Loucy (cell line): ENCODE results near the gene ADIPOR2.

ENCODE experiments used
- H2AFZ ChIP-seq: fragments of 200-600 bp; sonication (generic); 2 replicates; pipeline ENCODE4 v1.6.0; 2016; ENCODE audit warnings: antibody characterized with exemption, mild to moderate bottlenecking, low read length, moderate library complexity
- H3F3A ChIP-seq: fragments of 200-600 bp; 2 replicates; pipeline ENCODE4 v1.6.0; 2016; ENCODE audit warnings: antibody characterized with exemption, low read depth, mild to moderate bottlenecking
- H3K27me3 ChIP-seq: fragments of 200-600 bp; sonication (generic); 2 replicates; pipeline ENCODE4 v1.6.1; 2014; ENCODE audit warnings: low read length, mild to moderate bottlenecking; ENCODE audit not compliant: insufficient read depth, poor library complexity, severe bottlenecking
- H3K36me3 ChIP-seq: fragments of 200-600 bp; sonication (generic); 2 replicates; pipeline ENCODE4 v1.6.1; 2016; ENCODE audit warnings: low read length; ENCODE audit not compliant: insufficient read depth
- H3K4me1 ChIP-seq: fragments of 200-600 bp; sonication (generic); 2 replicates; pipeline ENCODE4 v1.5.1; 2014; ENCODE audit warnings: low read length, mild to moderate bottlenecking; ENCODE audit not compliant: insufficient read depth, poor library complexity, severe bottlenecking
- H3K4me2 ChIP-seq: fragments of 200-600 bp; sonication (generic); 2 replicates; pipeline ENCODE4 v1.6.0; 2014; ENCODE audit warnings: antibody characterized with exemption, low read length, low read depth, mild to moderate bottlenecking; ENCODE audit not compliant: poor library complexity, severe bottlenecking
- H3K4me3 ChIP-seq: fragments of 200-600 bp; sonication (generic); 2 replicates; pipeline ENCODE4 v1.5.1; 2014; ENCODE audit warnings: low read length, mild to moderate bottlenecking, mixed read lengths; ENCODE audit not compliant: poor library complexity, severe bottlenecking
- H3K79me2 ChIP-seq: fragments of 200-600 bp; sonication (generic); 2 replicates; pipeline ENCODE4 v1.6.1; 2014; ENCODE audit warnings: low read length; ENCODE audit not compliant: insufficient read depth
- H3K9ac ChIP-seq: fragments of 200-600 bp; sonication (generic); 2 replicates; pipeline ENCODE4 v1.6.0; 2014; ENCODE audit warnings: mild to moderate bottlenecking, low read depth, low read length, moderate library complexity; ENCODE audit not compliant: poor library complexity, severe bottlenecking
- H3K9me2 ChIP-seq: fragments of 200-600 bp; sonication (generic); replicated peaks from 2 replicates; pipeline ENCODE4 v1.6.1; 2016; ENCODE audit warnings: low read depth, low read length, mixed read lengths
- H3K9me3 ChIP-seq: fragments of 200-600 bp; sonication (generic); 2 replicates; pipeline ENCODE4 v1.6.1; 2014; ENCODE audit warnings: mild to moderate bottlenecking, antibody characterized with exemption, low read length, low read depth; ENCODE audit not compliant: insufficient read depth
- H4K20me1 ChIP-seq: fragments of 200-600 bp; sonication (generic); 2 replicates; pipeline ENCODE4 v1.6.0; 2014; ENCODE audit warnings: antibody characterized with exemption, low read length, mild to moderate bottlenecking; ENCODE audit not compliant: insufficient read depth, poor library complexity, severe bottlenecking
- CTCF ChIP-seq: fragments of 200-600 bp; sonication (generic); conservative IDR thresholded peaks from 2 replicates; pipeline ENCODE4 v1.5.1; 2014; ENCODE audit warnings: mild to moderate bottlenecking, antibody characterized with exemption, low read length
- EZH2phosphoT487 ChIP-seq: fragments of 200-600 bp; IDR thresholded peaks from 2 replicates; pipeline ENCODE4 v1.6.1; 2018; ENCODE audit warnings: antibody characterized with exemption, mild to moderate bottlenecking, moderate library complexity, borderline replicate concordance

The ADIPOR2 gene

DNA sequence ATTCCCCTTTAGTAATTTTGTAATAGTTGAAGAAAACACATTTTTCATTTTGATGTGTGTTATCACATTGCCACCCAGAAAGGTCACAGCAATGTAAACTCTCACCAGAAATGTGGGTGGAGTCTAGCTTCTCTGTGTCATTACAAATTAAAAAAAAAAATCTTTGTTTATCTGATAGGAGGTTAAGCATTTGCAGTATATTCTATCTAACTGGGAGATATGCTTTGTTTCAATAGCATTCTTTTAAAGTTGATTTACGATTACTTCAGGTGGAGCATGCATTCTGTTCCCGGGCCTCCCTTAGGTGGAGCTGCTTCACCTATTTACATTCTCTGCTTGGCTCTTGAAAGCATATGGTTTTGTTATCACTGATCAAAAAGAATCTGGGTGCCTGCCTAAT is 7.8 kb downstream of the ADIPOR2 start:
- peak overlapping the region; percentile 98 for H3K4me2 ChIP-seq
- no peak overlapping the region for H2AFZ ChIP-seq
- no peaks in the 10 kb centered on the region for H3K9me2 ChIP-seq
- no peak overlapping the region for H3K4me3 ChIP-seq
- no peaks in the 10 kb centered on the region for H3K27me3 ChIP-seq
- no peaks in the 10 kb centered on the region for H3F3A ChIP-seq
- no peak overlapping the region for H3K9ac ChIP-seq
- H3K9me3 ChIP-seq, result no peaks in the 10 kb centered on the region
- TF ChIP-seq CTCF, result peak; percentile 36
- TF ChIP-seq EZH2phosphoT487, result no peak
- peaks cover 60% of the 10 kb centered on the region for H3K4me1 ChIP-seq
- no peaks in the 10 kb centered on the region for H3K36me3 ChIP-seq
- H4K20me1 ChIP-seq, result peaks cover 84% of the 10 kb centered on the region
- H3K79me2 ChIP-seq, result peaks cover 99% of the 10 kb centered on the region

DNA sequence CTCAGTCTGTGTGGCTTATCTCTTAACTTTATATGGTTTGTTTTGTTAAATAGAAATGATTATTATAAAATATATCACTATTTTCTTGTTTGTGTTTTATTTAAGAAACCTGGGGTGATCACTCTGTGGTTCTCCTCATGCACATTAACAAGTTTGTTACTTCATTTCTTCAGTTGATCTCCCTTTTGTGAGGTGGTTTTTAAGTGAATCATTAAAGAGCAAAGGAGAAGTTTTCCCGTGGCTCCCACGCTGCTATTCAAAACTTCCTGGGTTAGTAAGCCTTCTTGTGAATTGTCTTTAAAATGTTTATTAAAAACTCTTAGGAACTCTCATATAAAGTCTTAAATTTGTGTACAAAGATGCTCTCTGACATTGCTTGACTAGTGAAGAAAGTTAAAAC is 11.8 kb downstream of the ADIPOR2 start:
- Histone ChIP-seq H3K9me2 (no peaks in the 10 kb centered on the region), H4K20me1 (peaks cover 86% of the 10 kb centered on the region), H3K27me3 (no peaks in the 10 kb centered on the region), H3K4me3 (no peak overlapping the region), H3K9me3 (no peaks in the 10 kb centered on the region), H3K9ac (no peak overlapping the region), H3K36me3 (no peaks in the 10 kb centered on the region), H2AFZ (no peak overlapping the region), H3K79me2 (peaks cover 98% of the 10 kb centered on the region), H3K4me2 (peak overlapping the region; percentile 11), H3K4me1 (peaks cover 44% of the 10 kb centered on the region), H3F3A (no peaks in the 10 kb centered on the region)
- TF ChIP-seq CTCF, result no peak
- no peak for TF ChIP-seq EZH2phosphoT487

DNA sequence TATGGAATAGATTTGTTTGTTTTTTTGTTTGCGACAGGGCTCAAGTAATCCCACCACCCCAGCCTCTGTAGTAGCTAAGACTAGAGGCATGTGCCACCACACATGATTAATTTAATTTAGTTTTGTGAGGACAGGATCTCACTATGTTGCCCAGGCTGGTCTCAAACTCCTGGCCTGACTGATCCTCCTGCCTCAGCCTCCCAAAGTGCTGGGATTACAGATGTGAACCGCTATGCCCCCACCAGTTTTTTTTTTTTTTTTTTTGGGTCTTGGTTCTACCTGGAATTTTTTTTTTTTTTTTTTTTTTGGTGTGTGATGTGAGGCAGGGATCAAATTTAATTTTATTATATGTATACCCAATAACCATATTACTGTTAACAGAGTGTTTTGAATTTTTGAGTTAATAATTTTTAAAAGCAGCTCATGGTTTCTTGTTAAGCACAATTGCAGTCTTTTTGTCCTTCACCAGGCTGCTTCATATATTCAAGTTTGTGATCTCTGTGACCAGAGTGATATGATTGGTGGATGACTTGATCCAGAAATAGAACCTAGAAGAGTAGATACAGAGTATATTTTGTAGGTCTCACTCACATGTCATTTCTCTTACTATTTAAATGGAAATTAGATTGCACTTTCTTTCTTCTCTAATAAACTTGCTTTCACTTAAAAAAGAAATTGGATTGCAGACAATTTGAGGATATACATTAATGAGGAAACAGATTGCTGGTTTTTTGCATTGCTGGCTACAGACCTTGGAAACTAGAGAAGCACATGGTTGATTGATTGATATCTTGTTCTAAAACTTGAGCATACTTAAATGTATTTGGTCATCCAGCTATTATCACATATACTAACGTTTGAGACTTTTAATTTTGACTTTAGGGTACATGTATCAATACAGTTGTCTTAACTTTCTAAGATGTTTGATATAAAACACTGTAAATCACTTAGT is 13.2 kb downstream of the ADIPOR2 start:
- no peaks in the 10 kb centered on the region for H3F3A ChIP-seq
- H3K36me3 ChIP-seq, result no peaks in the 10 kb centered on the region
- TF ChIP-seq CTCF (no peak), EZH2phosphoT487 (no peak)
- peaks cover 97% of the 10 kb centered on the region for H3K79me2 ChIP-seq
- H4K20me1 ChIP-seq, result peaks cover 76% of the 10 kb centered on the region
- no peaks in the 10 kb centered on the region for H3K9me2 ChIP-seq
- peaks cover 31% of the 10 kb centered on the region for H3K4me1 ChIP-seq
- H2AFZ ChIP-seq, result no peak overlapping the region
- no peaks in the 10 kb centered on the region for H3K9me3 ChIP-seq
- no peaks in the 10 kb centered on the region for H3K27me3 ChIP-seq
- H3K4me2 ChIP-seq, result peak overlapping the region; percentile 5
- no peak overlapping the region for H3K4me3 ChIP-seq
- no peak overlapping the region for H3K9ac ChIP-seq
